ENCODE results near the gene RARB.

The RARB gene

GRCh38 chr3:25427942-25428788 lies at the start of gene RARB:
Gene RARB, plus strand, starts transcription at chr3:25428263. Its CDS starts 469 bp downstream, at chr3:25428732.
- no peak for DNase-seq

- no peak for DNase-seq
These were observed 49.2 kb upstream of the RARB start for GRCh38 chr3:25378786-25379311.

GRCh38 chr3:25380222-25380739 lies 47.8 kb upstream of the RARB start:
- DNase-seq = no peak

GRCh38 chr3:25381083-25381482 lies 47.0 kb upstream of the RARB start:
- DNase-seq = no peak

- DNase-seq = no peak
These were observed 43.6 kb upstream of the RARB start for GRCh38 chr3:25384471-25384870.

- no peak for DNase-seq
These were observed 42.1 kb upstream of the RARB start for GRCh38 chr3:25385807-25386460.

GRCh38 chr3:25386686-25387255 lies 41.3 kb upstream of the RARB start:
- DNase-seq = no peak

- no peak for DNase-seq
These were observed 37.5 kb upstream of the RARB start for GRCh38 chr3:25390605-25391004.

GRCh38 chr3:25396251-25396650 lies 31.8 kb upstream of the RARB start:
- no peak for DNase-seq

- no peak for DNase-seq
These were observed 31.4 kb upstream of the RARB start for GRCh38 chr3:25396686-25397085.

GRCh38 chr3:25397150-25397549 lies 30.9 kb upstream of the RARB start:
- DNase-seq = no peak

GRCh38 chr3:25400587-25400986 lies 27.5 kb upstream of the RARB start:
- no peak for DNase-seq

GRCh38 chr3:25403968-25404367 lies 24.1 kb upstream of the RARB start:
- no peak for DNase-seq

- no peak for DNase-seq
These were observed 23.5 kb upstream of the RARB start for GRCh38 chr3:25404569-25404968.

GRCh38 chr3:25405335-25405734 lies 22.7 kb upstream of the RARB start:
- no peak for DNase-seq

- DNase-seq = no peak
These were observed 17.4 kb upstream of the RARB start for GRCh38 chr3:25410703-25411102.

GRCh38 chr3:25412269-25412668 lies 15.8 kb upstream of the RARB start:
- no peak for DNase-seq

- no peak for DNase-seq
These were observed 11.9 kb upstream of the RARB start for GRCh38 chr3:25416176-25416575.

GRCh38 chr3:25418596-25418995 lies 9.5 kb upstream of the RARB start:
- no peak for DNase-seq

GRCh38 chr3:25419251-25419650 lies 8.8 kb upstream of the RARB start:
- DNase-seq = no peak

GRCh38 chr3:25420147-25420546 lies 7.9 kb upstream of the RARB start:
- no peak for DNase-seq

GRCh38 chr3:25420885-25421284 lies 7.2 kb upstream of the RARB start:
- no peak for DNase-seq

- no peak for DNase-seq
These were observed 6.3 kb upstream of the RARB start for GRCh38 chr3:25421747-25422146.

All from CD4-positive, alpha-beta T cell treated with Interleukin-21 for 1 hour (primary cell).